ENCODE measurements around the gene MARF1.

The MARF1 gene

GRCh38 chr16:15593235-15593634, 49.7 kb downstream of the MARF1 start:
- Histone ChIP-seq H3K79me2 (ENCODE audit: insufficient read depth, low read length) (no peaks in the 10 kb centered on the region), H3K27me3 (ENCODE audit: insufficient read depth, low read length, poor library complexity) (no peaks in the 10 kb centered on the region), H3K9ac (ENCODE audit: low read depth, low read length) (no peak overlapping the region), H3K4me3 (ENCODE audit: low read depth in 1 of 2, low read length in 2 of 2) (no peak overlapping the region), H2AFZ (ENCODE audit: low read depth, low read length) (no peak overlapping the region), H3K36me3 (ENCODE audit: insufficient read depth, low read length) (peaks cover 29% of the 10 kb centered on the region), H3K9me3 (ENCODE audit: insufficient read depth, low read length, severe bottlenecking) (no peaks in the 10 kb centered on the region), H3K4me2 (ENCODE audit: insufficient read depth, low read length) (no peak overlapping the region), H3K27ac (ENCODE audit: low read length) (no peak overlapping the region), H4K20me1 (ENCODE audit: insufficient read depth, low read length) (no peaks in the 10 kb centered on the region; the same call in 1 of the 2 replicates), H3K4me1 (ENCODE audit: insufficient read depth, low read length) (peaks cover 4% of the 10 kb centered on the region; the same call in 1 of the 2 replicates)
- ATAC-seq (ENCODE audit: insufficient read depth, low read depth), result no peak
- no peak for TF ChIP-seq CTCF (IDR thresholded peaks at IDR 0.05; ENCODE audit: borderline replicate concordance, extremely low read depth, low read length, poor library complexity, severe bottlenecking)
- no peak for TF ChIP-seq EZH2 (IDR thresholded peaks at IDR 0.05; ENCODE audit: borderline replicate concordance, low read depth, low read length, severe bottlenecking)
- no peak for DNase-seq

- TF ChIP-seq CTCF (IDR thresholded peaks at IDR 0.05; ENCODE audit: borderline replicate concordance, extremely low read depth, low read length, poor library complexity, severe bottlenecking), result no peak
- TF ChIP-seq EZH2 (IDR thresholded peaks at IDR 0.05; ENCODE audit: borderline replicate concordance, low read depth, low read length, severe bottlenecking), result no peak
- H3K27ac ChIP-seq (ENCODE audit: low read length), result no peak overlapping the region
- H3K36me3 ChIP-seq (ENCODE audit: insufficient read depth, low read length), result peaks cover 20% of the 10 kb centered on the region
- H3K27me3 ChIP-seq (ENCODE audit: insufficient read depth, low read length, poor library complexity), result no peaks in the 10 kb centered on the region
- H3K9ac ChIP-seq (ENCODE audit: low read depth, low read length), result no peak overlapping the region
- no peak overlapping the region for H3K4me3 ChIP-seq (ENCODE audit: low read depth in 1 of 2, low read length in 2 of 2)
- H3K9me3 ChIP-seq (ENCODE audit: insufficient read depth, low read length, severe bottlenecking), result peaks cover under 1% of the 10 kb centered on the region
- DNase-seq (no peak), ATAC-seq (ENCODE audit: insufficient read depth, low read depth) (no peak)
- H4K20me1 ChIP-seq (ENCODE audit: insufficient read depth, low read length), result no peaks in the 10 kb centered on the region
- H3K79me2 ChIP-seq (ENCODE audit: insufficient read depth, low read length), result no peaks in the 10 kb centered on the region
- no peak overlapping the region for H2AFZ ChIP-seq (ENCODE audit: low read depth, low read length)
- peaks cover 4% of the 10 kb centered on the region; the same call in 1 of the 2 replicates for H3K4me1 ChIP-seq (ENCODE audit: insufficient read depth, low read length)
- H3K4me2 ChIP-seq (ENCODE audit: insufficient read depth, low read length), result no peak overlapping the region
These were observed 50.6 kb downstream of the MARF1 start for GRCh38 chr16:15592324-15592723.

GRCh38 chr16:15587152-15587825, 55.7 kb downstream of the MARF1 start:
- Histone ChIP-seq H3K4me1 (ENCODE audit: insufficient read depth, low read length) (peaks cover 4% of the 10 kb centered on the region; the same call in 1 of the 2 replicates), H3K4me2 (ENCODE audit: insufficient read depth, low read length) (no peak overlapping the region), H2AFZ (ENCODE audit: low read depth, low read length) (no peak overlapping the region), H3K27ac (ENCODE audit: low read length) (no peak overlapping the region), H3K9ac (ENCODE audit: low read depth, low read length) (no peak overlapping the region), H4K20me1 (ENCODE audit: insufficient read depth, low read length) (no peaks in the 10 kb centered on the region), H3K4me3 (ENCODE audit: low read depth in 1 of 2, low read length in 2 of 2) (no peak overlapping the region), H3K27me3 (ENCODE audit: insufficient read depth, low read length, poor library complexity) (no peaks in the 10 kb centered on the region), H3K79me2 (ENCODE audit: insufficient read depth, low read length) (no peaks in the 10 kb centered on the region), H3K9me3 (ENCODE audit: insufficient read depth, low read length, severe bottlenecking) (peaks cover 15% of the 10 kb centered on the region), H3K36me3 (ENCODE audit: insufficient read depth, low read length) (no peaks in the 10 kb centered on the region)
- ATAC-seq (ENCODE audit: insufficient read depth, low read depth) (no peak), DNase-seq (no peak)
- TF ChIP-seq EZH2 (IDR thresholded peaks at IDR 0.05; ENCODE audit: borderline replicate concordance, low read depth, low read length, severe bottlenecking) (no peak), CTCF (IDR thresholded peaks at IDR 0.05; ENCODE audit: borderline replicate concordance, extremely low read depth, low read length, poor library complexity, severe bottlenecking) (no peak)
